B cell (primary cell): ENCODE results near the gene SLC41A3.

Experiments
- EZH2 ChIP-seq: IDR thresholded peaks from 2 replicates; pipeline ENCODE4 v1.6.1; 2012; ENCODE audit warnings: borderline replicate concordance, low read depth, mild to moderate bottlenecking, moderate library complexity, low read length; ENCODE audit not compliant: insufficient read depth, poor library complexity, severe bottlenecking
- TF ChIP-seq, protein P1 (sequence below): fragments of 200-600 bp; IDR thresholded peaks from one replicate; pipeline ENCODE4 v1.8.0; 2022; ENCODE audit warnings: antibody characterized with exemption, mild to moderate bottlenecking

- TF ChIP-seq, protein P1, sequence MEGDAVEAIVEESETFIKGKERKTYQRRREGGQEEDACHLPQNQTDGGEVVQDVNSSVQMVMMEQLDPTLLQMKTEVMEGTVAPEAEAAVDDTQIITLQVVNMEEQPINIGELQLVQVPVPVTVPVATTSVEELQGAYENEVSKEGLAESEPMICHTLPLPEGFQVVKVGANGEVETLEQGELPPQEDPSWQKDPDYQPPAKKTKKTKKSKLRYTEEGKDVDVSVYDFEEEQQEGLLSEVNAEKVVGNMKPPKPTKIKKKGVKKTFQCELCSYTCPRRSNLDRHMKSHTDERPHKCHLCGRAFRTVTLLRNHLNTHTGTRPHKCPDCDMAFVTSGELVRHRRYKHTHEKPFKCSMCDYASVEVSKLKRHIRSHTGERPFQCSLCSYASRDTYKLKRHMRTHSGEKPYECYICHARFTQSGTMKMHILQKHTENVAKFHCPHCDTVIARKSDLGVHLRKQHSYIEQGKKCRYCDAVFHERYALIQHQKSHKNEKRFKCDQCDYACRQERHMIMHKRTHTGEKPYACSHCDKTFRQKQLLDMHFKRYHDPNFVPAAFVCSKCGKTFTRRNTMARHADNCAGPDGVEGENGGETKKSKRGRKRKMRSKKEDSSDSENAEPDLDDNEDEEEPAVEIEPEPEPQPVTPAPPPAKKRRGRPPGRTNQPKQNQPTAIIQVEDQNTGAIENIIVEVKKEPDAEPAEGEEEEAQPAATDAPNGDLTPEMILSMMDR: no peak
- TF ChIP-seq EZH2: no peak
Measured at GRCh38 chr3:126102011-126102410, 18.1 kb upstream of the SLC41A3 start.
